HL-60/S4 treated with phorbol 12-myristate 13-acetate at 8.2 ng/mL for 4 days and 3 days (cell line): ENCODE data around the gene GHR.

ENCODE experiments used
- in situ Hi-C: fragments of 300-500 bp; cut with MboI; formaldehyde crosslinking; loops from 2 replicates; pipeline ENCODE4 v1.15.0; 2022; ENCODE audit warnings: low sequenced_read_pairs

GHR gene

GRCh38 chr5:42461507-42461906 is 38.3 kb downstream of the GHR start:
- in situ Hi-C loops, result no loop called here

- in situ Hi-C loops, result no loop called here
Measured at GRCh38 chr5:42462083-42462482, 38.8 kb downstream of the GHR start.

DNA sequence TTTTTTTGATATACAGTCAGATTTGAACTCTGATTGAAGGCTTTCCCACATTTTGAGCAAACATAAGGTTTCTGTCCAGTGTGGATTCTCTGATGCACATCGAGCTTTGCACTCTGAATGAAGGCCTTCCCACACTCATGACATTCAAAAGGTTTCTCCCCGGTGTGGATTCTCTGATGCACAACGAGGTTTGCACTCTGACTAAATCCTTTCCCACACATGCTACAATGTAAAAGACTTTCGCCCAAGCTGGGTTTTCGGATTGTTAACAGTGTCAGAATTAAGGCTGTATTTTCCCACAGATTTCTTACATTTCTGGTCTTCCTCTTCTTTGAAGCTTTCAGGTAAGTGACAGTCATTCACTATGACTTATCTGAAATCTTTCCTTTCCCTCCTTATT is 44.3 kb downstream of the GHR start:
- in situ Hi-C loops, result no loop called here

DNA sequence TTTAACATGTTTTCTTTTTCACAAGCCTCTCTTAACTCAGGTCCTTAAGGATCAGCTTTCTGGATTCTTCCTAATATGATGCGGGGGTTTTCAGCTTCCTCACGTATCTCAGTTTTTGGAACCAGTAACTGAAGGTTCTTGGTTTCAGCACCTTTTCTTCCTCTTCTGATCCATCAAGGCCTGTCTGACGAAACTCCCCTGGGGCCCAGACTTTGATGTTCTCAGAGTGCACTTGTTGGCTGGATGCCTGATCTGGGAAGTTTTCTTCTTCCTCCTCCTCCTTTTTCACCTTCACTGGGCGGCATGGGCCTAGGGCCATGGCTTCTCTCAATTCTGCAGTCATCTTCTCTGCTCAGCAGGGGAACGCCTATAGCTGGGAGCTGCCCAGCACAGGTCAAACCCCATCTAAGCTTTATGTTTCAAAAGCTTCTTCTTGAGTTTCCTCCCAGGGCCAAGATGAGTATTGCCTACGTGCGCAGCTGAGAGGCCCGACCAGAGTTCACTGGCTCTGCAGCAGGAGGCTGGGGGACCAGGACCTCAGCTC is 44.8 kb downstream of the GHR start:
- in situ Hi-C loops, result no loop called here

DNA sequence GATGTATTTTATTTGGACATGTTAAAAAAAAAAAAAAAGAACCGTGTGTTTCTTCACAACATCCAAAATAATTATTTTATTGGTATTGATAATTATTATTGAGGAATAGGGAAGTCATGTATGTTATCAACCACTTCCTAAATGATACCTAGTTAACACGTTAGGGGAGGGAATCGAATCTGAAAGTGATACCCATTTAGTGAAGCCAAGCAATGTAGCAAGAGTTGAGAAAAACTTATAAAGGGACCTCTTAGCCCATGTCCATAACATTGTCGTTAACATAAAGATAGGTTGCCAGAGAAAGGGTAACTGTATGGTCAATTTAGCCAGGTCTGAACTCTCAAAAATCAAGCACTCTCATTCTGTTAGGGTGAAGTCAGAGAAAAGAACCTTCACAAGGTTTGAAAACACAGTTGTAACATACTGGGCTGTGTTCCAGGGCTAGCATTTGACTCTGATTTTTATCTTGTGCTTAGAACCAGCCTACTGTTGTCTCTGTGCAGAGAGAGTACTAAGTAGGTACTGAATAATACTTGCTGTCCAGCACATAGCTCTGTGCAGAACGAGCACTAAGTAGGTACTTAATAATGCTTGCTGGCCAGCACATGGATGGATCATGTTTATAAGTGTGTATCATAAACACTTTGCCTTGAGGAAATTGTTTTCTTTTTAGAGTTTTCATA is 60.4 kb downstream of the GHR start:
- in situ Hi-C loops, result no loop called here

DNA sequence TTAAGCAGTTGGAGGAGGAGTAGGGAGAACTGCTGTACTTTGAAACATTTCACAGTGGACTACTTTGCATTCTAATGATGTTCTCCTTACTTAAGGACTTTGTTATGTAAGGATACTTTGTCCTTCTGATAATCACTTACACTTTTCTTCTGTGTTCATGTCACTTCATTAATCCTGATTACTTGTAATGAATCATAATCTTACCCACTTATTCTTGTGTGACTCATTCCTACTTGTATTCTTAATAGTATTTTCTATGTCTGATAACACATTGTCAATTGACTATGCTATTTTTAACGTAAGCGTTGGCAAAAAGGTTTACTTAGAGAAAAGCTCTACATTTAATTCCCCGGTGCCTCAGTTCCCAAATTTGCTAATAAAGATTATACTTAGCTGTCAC is 63.8 kb downstream of the GHR start:
- in situ Hi-C loops, result no loop called here

GRCh38 chr5:42487821-42488220 is 64.6 kb downstream of the GHR start:
- in situ Hi-C loops, result no loop called here

- in situ Hi-C loops, result no loop called here
Measured at GRCh38 chr5:42490831-42491230, 67.6 kb downstream of the GHR start.

- in situ Hi-C loops, result no loop called here
Measured at GRCh38 chr5:42491699-42492098, 68.5 kb downstream of the GHR start.

GRCh38 chr5:42492974-42493373 is 69.7 kb downstream of the GHR start:
- in situ Hi-C loops, result no loop called here

GRCh38 chr5:42494414-42494813 is 71.2 kb downstream of the GHR start:
- in situ Hi-C loops, result no loop called here

DNA sequence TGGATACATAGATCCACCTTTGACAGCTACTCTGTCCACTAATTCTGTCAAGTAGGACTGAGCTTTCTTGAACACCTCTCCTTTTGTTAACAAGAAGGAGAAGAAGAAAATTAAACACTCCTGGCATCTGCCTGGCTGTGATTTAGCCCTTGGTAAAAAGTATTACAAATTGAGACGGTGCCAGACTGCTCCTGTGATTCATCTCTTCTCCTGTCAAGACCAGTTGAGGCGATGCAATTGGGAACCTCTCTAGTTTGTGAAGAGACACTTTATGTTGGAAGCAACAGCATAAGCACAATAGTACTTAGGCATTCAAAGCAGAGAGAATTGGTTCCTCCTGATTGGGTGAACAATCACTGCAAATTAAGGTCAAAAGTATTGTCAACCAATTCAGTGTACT is 72.7 kb downstream of the GHR start:
- in situ Hi-C loops, result no loop called here

DNA sequence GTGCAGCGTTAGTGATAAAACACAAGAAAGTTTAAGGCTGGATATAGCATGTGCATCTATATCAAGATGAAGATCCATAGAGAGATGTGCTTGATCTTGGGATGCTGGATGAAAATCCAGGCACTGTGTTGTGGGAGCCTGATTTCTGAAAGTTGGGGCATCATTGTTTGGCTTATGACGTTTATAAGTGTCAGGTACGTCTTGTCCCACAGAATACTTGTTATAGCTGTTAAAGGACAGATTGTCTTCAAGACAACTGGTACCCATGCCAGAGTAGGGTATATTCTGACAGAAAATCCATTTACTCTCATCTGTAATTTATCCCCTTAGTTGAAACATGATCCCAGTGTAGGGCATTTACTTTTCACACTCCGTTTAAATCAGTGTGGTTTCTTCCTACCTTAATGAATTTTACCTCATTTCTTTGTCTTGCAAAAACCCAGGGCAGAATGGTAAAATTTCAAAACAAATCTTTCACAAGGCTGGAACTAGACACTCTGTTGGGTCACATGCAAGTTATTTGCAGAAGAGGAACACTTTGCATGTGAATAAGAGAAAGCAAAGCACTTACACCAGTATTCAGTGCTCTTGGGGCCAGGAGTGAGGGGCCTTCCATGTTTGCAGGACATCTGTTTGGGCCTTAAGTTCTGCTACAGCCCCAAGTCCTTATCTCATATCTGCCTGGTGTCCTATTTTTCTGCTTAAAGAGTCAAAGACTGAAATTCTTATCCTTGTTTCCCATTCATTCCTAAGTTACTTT is 73.3 kb downstream of the GHR start:
- in situ Hi-C loops, result no loop called here

DNA sequence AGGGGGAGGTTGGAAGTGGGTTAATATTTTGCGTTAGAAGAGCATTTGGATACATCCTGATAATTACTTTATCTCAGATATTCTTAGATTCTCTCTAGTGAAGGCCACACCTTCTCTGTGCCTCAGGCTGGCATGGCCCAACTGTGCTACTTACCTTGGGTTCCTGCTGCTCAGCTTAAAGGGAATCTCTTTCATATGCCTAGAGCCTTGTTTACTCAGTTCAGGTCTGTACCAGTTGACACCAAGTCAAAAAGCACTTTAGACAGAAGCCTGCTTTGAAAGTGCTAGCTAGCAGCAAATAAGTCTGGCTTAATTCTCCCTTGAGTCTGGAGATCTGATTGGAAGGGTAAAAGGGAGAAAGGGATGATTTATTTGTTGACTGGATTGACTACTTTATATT is 74.8 kb downstream of the GHR start:
- in situ Hi-C loops, result no loop called here

- in situ Hi-C loops, result no loop called here
Measured at GRCh38 chr5:42499016-42499415, 75.8 kb downstream of the GHR start.

DNA sequence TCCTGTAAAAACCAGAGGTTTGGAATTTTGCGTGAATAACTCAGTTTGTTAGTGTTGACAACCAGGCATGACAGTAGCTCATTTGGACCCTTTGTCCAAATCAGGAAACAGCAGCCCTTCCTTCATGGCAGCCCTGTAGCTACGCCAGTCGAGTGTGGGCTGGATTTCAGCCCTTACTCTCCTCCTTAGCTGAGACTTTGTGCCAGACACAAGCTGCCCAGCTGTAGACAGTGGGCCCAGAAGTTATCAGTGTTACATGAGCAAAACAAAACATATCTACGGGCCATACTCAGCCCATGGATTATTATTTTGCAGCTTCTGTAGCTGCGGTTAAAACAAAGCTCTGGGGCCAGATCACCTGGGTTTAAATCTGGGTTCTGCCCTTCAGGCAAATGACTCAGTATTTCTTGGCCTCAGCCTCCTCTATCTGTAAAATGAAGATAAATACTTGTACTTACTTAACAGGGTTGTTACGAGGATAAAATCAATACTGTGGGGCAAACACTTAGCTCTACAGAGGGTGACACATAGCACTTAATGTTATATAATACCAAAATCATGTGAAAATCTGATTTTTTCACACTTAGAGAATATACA is 76.9 kb downstream of the GHR start:
- in situ Hi-C loops, result no loop called here

- in situ Hi-C loops, result no loop called here
Measured at GRCh38 chr5:42502613-42503470, 79.6 kb downstream of the GHR start.

GRCh38 chr5:42506662-42507061 is 83.4 kb downstream of the GHR start:
- in situ Hi-C loops, result no loop called here

- in situ Hi-C loops, result no loop called here
Measured at GRCh38 chr5:42507451-42508097, 84.3 kb downstream of the GHR start.

DNA sequence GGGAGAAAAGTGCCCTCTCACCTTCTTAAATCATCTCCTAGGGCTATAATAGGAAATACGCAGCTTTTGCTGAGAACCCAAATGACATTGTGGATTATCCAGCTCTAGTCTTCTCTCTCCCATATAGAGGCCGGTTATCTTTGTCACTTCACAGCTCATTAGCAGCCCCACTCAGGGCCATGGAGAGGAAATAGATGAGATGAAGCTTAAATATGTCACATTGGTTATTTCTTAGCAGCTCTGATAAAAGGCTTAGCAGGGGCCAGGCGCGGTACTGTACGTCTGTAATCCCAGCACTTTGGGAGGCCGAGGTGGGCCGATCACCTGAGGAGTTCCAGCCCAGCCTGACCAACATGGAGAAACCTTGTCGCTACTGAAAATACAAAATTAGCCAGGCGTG is 90.0 kb downstream of the GHR start:
- in situ Hi-C loops, result no loop called here

GRCh38 chr5:42514754-42515153 is 91.5 kb downstream of the GHR start:
- in situ Hi-C loops, result no loop called here
